ENCODE measurements around the gene PCDHGB5. TPM values are rescaled to one million over a fixed set of nuclear protein-coding genes. Genes with fewer than 3 reads are reported as not detected.
"Not testable (repeated sequence)": the region's sequence is repeated elsewhere in the genome, so short reads cannot be mapped to it uniquely, and the experiment has no call there.

Gene PCDHGB5
- total RNA-seq, 4 donors from 2014 or later: 9.9 to 22.4 (median 16.2) TPM

DNA sequence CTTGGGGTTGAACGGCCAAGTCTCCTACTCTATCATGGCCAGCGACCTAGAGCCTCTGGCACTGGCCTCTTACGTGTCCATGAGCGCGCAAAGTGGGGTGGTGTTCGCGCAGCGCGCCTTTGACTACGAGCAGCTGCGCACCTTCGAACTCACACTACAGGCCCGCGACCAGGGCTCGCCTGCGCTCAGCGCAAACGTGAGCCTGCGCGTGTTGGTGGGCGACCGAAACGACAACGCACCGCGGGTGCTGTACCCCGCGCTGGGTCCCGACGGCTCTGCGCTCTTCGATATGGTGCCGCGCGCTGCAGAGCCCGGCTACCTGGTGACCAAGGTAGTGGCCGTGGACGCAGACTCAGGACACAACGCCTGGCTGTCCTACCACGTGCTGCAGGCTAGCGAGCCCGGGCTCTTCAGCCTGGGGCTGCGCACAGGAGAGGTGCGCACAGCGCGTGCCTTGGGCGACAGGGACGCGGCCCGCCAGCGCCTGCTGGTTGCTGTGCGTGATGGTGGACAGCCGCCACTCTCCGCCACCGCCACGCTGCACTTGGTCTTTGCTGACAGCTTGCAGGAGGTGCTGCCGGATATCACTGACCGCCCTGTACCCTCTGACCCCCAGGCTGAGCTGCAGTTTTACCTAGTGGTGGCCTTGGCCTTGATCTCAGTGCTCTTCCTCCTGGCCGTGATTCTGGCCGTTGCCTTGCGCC is 2.0 kb downstream of the PCDHGB5 start:
- DNase-seq (ENCODE audit: low spot score in 2 of 2): no peak
- Histone ChIP-seq H3K27me3 (no peaks in the 10 kb centered on the region), H3K4me3 (no peak overlapping the region), H3K36me3 (peaks cover 0 to 14% (median 0%) of the 10 kb centered on the region in 3 donors), H3K9me3 (peaks cover 3 to 94% (median 50%) of the 10 kb centered on the region in 4 donors), H3K4me1 (no peaks in the 10 kb centered on the region), H3K27ac (no peak overlapping the region)
- TF ChIP-seq POLR2A (IDR thresholded peaks at IDR 0.05) (no peak), EP300 (IDR thresholded peaks at IDR 0.05) (no peak)
- TF ChIP-seq, protein P1, sequence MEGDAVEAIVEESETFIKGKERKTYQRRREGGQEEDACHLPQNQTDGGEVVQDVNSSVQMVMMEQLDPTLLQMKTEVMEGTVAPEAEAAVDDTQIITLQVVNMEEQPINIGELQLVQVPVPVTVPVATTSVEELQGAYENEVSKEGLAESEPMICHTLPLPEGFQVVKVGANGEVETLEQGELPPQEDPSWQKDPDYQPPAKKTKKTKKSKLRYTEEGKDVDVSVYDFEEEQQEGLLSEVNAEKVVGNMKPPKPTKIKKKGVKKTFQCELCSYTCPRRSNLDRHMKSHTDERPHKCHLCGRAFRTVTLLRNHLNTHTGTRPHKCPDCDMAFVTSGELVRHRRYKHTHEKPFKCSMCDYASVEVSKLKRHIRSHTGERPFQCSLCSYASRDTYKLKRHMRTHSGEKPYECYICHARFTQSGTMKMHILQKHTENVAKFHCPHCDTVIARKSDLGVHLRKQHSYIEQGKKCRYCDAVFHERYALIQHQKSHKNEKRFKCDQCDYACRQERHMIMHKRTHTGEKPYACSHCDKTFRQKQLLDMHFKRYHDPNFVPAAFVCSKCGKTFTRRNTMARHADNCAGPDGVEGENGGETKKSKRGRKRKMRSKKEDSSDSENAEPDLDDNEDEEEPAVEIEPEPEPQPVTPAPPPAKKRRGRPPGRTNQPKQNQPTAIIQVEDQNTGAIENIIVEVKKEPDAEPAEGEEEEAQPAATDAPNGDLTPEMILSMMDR (IDR thresholded peaks at IDR 0.05): no peak
- 26 to 31% methylated on average over 45 to 49 of the region's 61 CpGs for WGBS, 2 donors

DNA sequence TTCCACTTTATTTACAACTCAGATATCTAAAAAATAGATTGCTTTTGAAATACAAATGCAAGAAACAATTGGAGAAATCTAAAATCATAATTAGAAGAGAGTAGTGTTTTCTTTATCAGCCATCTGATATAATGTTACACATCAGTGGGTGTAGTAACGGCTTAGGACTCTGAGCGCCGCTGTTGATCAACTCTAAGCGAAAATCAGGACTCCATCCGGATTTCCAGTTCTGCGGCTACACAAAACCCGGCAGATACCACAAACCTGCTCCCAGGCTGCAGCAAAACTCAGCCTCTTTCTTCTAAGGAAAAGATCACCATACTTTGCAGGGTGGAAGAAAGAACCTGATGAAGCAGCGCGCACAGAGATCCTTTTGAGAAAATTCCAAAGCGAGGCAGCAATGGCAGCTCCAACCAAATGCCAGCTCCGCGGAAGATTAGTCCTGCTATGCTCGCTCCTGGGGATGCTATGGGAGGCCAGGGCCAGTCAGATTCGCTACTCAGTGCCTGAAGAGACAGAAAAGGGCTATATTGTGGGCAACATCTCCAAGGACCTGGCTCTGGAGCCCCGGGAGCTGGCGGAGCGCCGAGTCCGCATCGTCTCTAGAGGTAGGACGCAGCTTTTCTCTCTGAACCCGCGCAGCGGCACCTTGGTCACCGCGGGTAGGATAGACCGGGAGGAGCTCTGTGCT is 5.0 kb downstream of the PCDHGB5 start, which contains the start of gene PCDHGA9:
TSS of gene PCDHGA9 (plus strand) at position 226 of the 691 bp plus-strand sequence. CDS start at position 401, 175 bp downstream.
- Histone ChIP-seq H3K9me3 (peaks cover 0 to 94% (median 50%) of the 10 kb centered on the region in 4 donors), H3K4me1 (no peaks in the 10 kb centered on the region), H3K36me3 (peaks cover 0 to 20% (median 0%) of the 10 kb centered on the region in 3 donors), H3K27ac (no peak within 1 kb of the TSS), H3K27me3 (no peaks in the 10 kb centered on the region), H3K4me3 (peak within 1 kb of the TSS in 1 of 4 donors; percentile 34)
- WGBS, 2 donors: 16 to 21% methylated on average over 27 of the region's 27 CpGs
- TF ChIP-seq EP300 (IDR thresholded peaks at IDR 0.05): no peak
- TF ChIP-seq, protein P1 (IDR thresholded peaks at IDR 0.05): peak in 1 of 5 experiments; percentile 8
- no peak for DNase-seq (ENCODE audit: low spot score in 2 of 2)

GRCh38 chr5:141403387-141403786 is 5.6 kb downstream of the PCDHGB5 start:
- Histone ChIP-seq H3K9me3 (peaks cover 0 to 97% (median 52%) of the 10 kb centered on the region in 4 donors), H3K4me3 (peak overlapping the region in 1 of 4 donors; percentile 34), H3K4me1 (no peaks in the 10 kb centered on the region), H3K36me3 (peaks cover 0 to 22% (median 0%) of the 10 kb centered on the region in 3 donors), H3K27me3 (no peaks in the 10 kb centered on the region), H3K27ac (no peak overlapping the region)
- TF ChIP-seq EP300 (IDR thresholded peaks at IDR 0.05): no peak
- TF ChIP-seq POLR2A (IDR thresholded peaks at IDR 0.05): no peak
- TF ChIP-seq, protein P1 (IDR thresholded peaks at IDR 0.05): no peak
- WGBS, 2 donors: 35 to 39% methylated on average over 22 of the region's 22 CpGs
- no peak for DNase-seq (ENCODE audit: low spot score in 2 of 2)

- 13% methylated on average over 37 to 41 of the region's 51 CpGs for WGBS, 2 donors
- H3K9me3 ChIP-seq: peaks cover 3 to 99% (median 46%) of the 10 kb centered on the region in 4 donors
- H3K27ac ChIP-seq: not testable (repeated sequence)
Observed at GRCh38 chr5:141407790-141408505, 10.2 kb downstream of the PCDHGB5 start, which contains the start of gene PCDHGB6. Gene PCDHGB6 (plus strand): TSS chr5:141408021. CDS start chr5:141408203, 182 bp downstream.

More at GRCh38 chr5:141407790-141408505, 10.2 kb downstream of the PCDHGB5 start, which contains the start of gene PCDHGB6:
- not testable (repeated sequence) for DNase-seq (ENCODE audit: low spot score in 2 of 2); H3K27me3 ChIP-seq; H3K4me1 ChIP-seq
- TF ChIP-seq, protein P1 (IDR thresholded peaks at IDR 0.05): peak; percentile 9 to 53 (median 41)
- peak within 1 kb of the TSS in 3 of 4 donors; percentile 7 to 42 (median 16) for H3K4me3 ChIP-seq
- H3K36me3 ChIP-seq: peaks cover 0 to 42% (median 0%) of the 10 kb centered on the region in 3 donors

All from tibial nerve (tissue), 4 donors.